Neuron (in vitro differentiated cells): ENCODE results near the gene SYT14.

Experiments
- H2AFZ ChIP-seq: one replicate; pipeline ENCODE4 v1.6.1; 2013; ENCODE audit warnings: low read depth, mild to moderate bottlenecking, inconsistent platforms, low read length, moderate library complexity
- H3K27me3 ChIP-seq: one replicate; pipeline ENCODE4 v1.6.1; 2013; ENCODE audit warnings: low read length; ENCODE audit not compliant: insufficient read depth
- H3K36me3 ChIP-seq: one replicate; pipeline ENCODE4 v1.6.1; 2013; ENCODE audit warnings: low read length; ENCODE audit not compliant: insufficient read depth
- H3K4me1 ChIP-seq: one replicate; pipeline ENCODE4 v1.6.1; 2013; ENCODE audit warnings: low read length; ENCODE audit not compliant: insufficient read depth
- H3K4me3 ChIP-seq: 2 replicates; pipeline ENCODE4 v1.5.1; 2013; ENCODE audit warnings: mild to moderate bottlenecking, low read length, moderate library complexity
- H3K9me3 ChIP-seq: one replicate; pipeline ENCODE4 v1.6.1; 2013; ENCODE audit warnings: low read length

Gene SYT14

GRCh38 chr1:210070531-210070930, 132.5 kb downstream of the SYT14 start:
- Histone ChIP-seq H3K4me3 (no peak overlapping the region), H2AFZ (no peak overlapping the region), H3K9me3 (peaks cover 2% of the 10 kb centered on the region), H3K27me3 (no peaks in the 10 kb centered on the region), H3K4me1 (peaks cover 32% of the 10 kb centered on the region), H3K36me3 (no peaks in the 10 kb centered on the region)

- H3K27me3 ChIP-seq = no peaks in the 10 kb centered on the region
- peaks cover 2% of the 10 kb centered on the region for H3K9me3 ChIP-seq
- no peak overlapping the region for H2AFZ ChIP-seq
- no peaks in the 10 kb centered on the region for H3K36me3 ChIP-seq
- H3K4me1 ChIP-seq = peaks cover 32% of the 10 kb centered on the region
- no peak overlapping the region for H3K4me3 ChIP-seq
These were observed 134.1 kb downstream of the SYT14 start for GRCh38 chr1:210072129-210072528.

GRCh38 chr1:210072896-210073504, 135.0 kb downstream of the SYT14 start:
- peaks cover 32% of the 10 kb centered on the region for H3K4me1 ChIP-seq
- no peak overlapping the region for H3K4me3 ChIP-seq
- no peaks in the 10 kb centered on the region for H3K36me3 ChIP-seq
- no peak overlapping the region for H2AFZ ChIP-seq
- H3K27me3 ChIP-seq = no peaks in the 10 kb centered on the region
- peaks cover 2% of the 10 kb centered on the region for H3K9me3 ChIP-seq

GRCh38 chr1:210074904-210075303, 136.9 kb downstream of the SYT14 start:
- Histone ChIP-seq H3K36me3 (no peaks in the 10 kb centered on the region), H3K9me3 (peaks cover 2% of the 10 kb centered on the region), H2AFZ (no peak overlapping the region), H3K4me3 (no peak overlapping the region), H3K27me3 (no peaks in the 10 kb centered on the region), H3K4me1 (peaks cover 29% of the 10 kb centered on the region)

- no peak overlapping the region for H3K4me3 ChIP-seq
- no peaks in the 10 kb centered on the region for H3K36me3 ChIP-seq
- H3K4me1 ChIP-seq = peaks cover 18% of the 10 kb centered on the region
- no peaks in the 10 kb centered on the region for H3K27me3 ChIP-seq
- H2AFZ ChIP-seq = no peak overlapping the region
- H3K9me3 ChIP-seq = peaks cover 2% of the 10 kb centered on the region
These were observed 138.6 kb downstream of the SYT14 start for GRCh38 chr1:210076620-210077019.

GRCh38 chr1:210081494-210081893, 143.5 kb downstream of the SYT14 start:
- no peaks in the 10 kb centered on the region for H3K27me3 ChIP-seq
- no peaks in the 10 kb centered on the region for H3K4me1 ChIP-seq
- no peaks in the 10 kb centered on the region for H3K36me3 ChIP-seq
- no peak overlapping the region for H3K4me3 ChIP-seq
- H3K9me3 ChIP-seq = no peaks in the 10 kb centered on the region
- no peak overlapping the region for H2AFZ ChIP-seq

GRCh38 chr1:210085359-210085758, 147.3 kb downstream of the SYT14 start:
- Histone ChIP-seq H3K27me3 (no peaks in the 10 kb centered on the region), H3K4me3 (no peak overlapping the region), H3K36me3 (no peaks in the 10 kb centered on the region), H2AFZ (no peak overlapping the region), H3K4me1 (no peaks in the 10 kb centered on the region), H3K9me3 (no peaks in the 10 kb centered on the region)

- Histone ChIP-seq H3K9me3 (no peaks in the 10 kb centered on the region), H3K36me3 (no peaks in the 10 kb centered on the region), H2AFZ (no peak overlapping the region), H3K4me3 (no peak overlapping the region), H3K27me3 (no peaks in the 10 kb centered on the region), H3K4me1 (no peaks in the 10 kb centered on the region)
These were observed 149.0 kb downstream of the SYT14 start for GRCh38 chr1:210087058-210087457.

- no peaks in the 10 kb centered on the region for H3K27me3 ChIP-seq
- peaks cover 2% of the 10 kb centered on the region for H3K36me3 ChIP-seq
- H3K4me3 ChIP-seq = no peak overlapping the region
- no peaks in the 10 kb centered on the region for H3K9me3 ChIP-seq
- no peak overlapping the region for H2AFZ ChIP-seq
- no peaks in the 10 kb centered on the region for H3K4me1 ChIP-seq
These were observed 151.8 kb downstream of the SYT14 start for GRCh38 chr1:210089855-210090254.

- Histone ChIP-seq H3K36me3 (peaks cover 2% of the 10 kb centered on the region), H3K27me3 (no peaks in the 10 kb centered on the region), H3K4me3 (no peak overlapping the region), H3K4me1 (no peaks in the 10 kb centered on the region), H2AFZ (no peak overlapping the region), H3K9me3 (no peaks in the 10 kb centered on the region)
These were observed 154.3 kb downstream of the SYT14 start for GRCh38 chr1:210092366-210092765.

- no peaks in the 10 kb centered on the region for H3K4me1 ChIP-seq
- H2AFZ ChIP-seq = no peak overlapping the region
- H3K36me3 ChIP-seq = peaks cover 2% of the 10 kb centered on the region
- no peak overlapping the region for H3K4me3 ChIP-seq
- no peaks in the 10 kb centered on the region for H3K9me3 ChIP-seq
- no peaks in the 10 kb centered on the region for H3K27me3 ChIP-seq
These were observed 155.4 kb downstream of the SYT14 start for GRCh38 chr1:210093461-210093860.

- no peak overlapping the region for H3K4me3 ChIP-seq
- H2AFZ ChIP-seq = no peak overlapping the region
- H3K4me1 ChIP-seq = no peaks in the 10 kb centered on the region
- H3K27me3 ChIP-seq = no peaks in the 10 kb centered on the region
- peaks cover 7% of the 10 kb centered on the region for H3K36me3 ChIP-seq
- no peaks in the 10 kb centered on the region for H3K9me3 ChIP-seq
These were observed 160.3 kb downstream of the SYT14 start for GRCh38 chr1:210098356-210098755.

- H3K4me3 ChIP-seq = no peak overlapping the region
- no peaks in the 10 kb centered on the region for H3K27me3 ChIP-seq
- no peak overlapping the region for H2AFZ ChIP-seq
- H3K36me3 ChIP-seq = peaks cover 5% of the 10 kb centered on the region
- H3K4me1 ChIP-seq = no peaks in the 10 kb centered on the region
- H3K9me3 ChIP-seq = no peaks in the 10 kb centered on the region
These were observed 161.9 kb downstream of the SYT14 start for GRCh38 chr1:210099921-210100320.

- no peaks in the 10 kb centered on the region for H3K27me3 ChIP-seq
- no peaks in the 10 kb centered on the region for H3K4me1 ChIP-seq
- no peaks in the 10 kb centered on the region for H3K9me3 ChIP-seq
- H3K4me3 ChIP-seq = no peak overlapping the region
- H3K36me3 ChIP-seq = peaks cover 5% of the 10 kb centered on the region
- no peak overlapping the region for H2AFZ ChIP-seq
These were observed 166.1 kb downstream of the SYT14 start for GRCh38 chr1:210104103-210104502.
